ENCODE measurements around the gene DAPK1.

DAPK1 gene

GRCh38 chr9:87650611-87651295 is 153.1 kb downstream of the DAPK1 start:
- no peak for DNase-seq

GRCh38 chr9:87651431-87651830 is 153.8 kb downstream of the DAPK1 start:
- DNase-seq, result no peak

- DNase-seq, result no peak
Observed at GRCh38 chr9:87653941-87654340, 156.3 kb downstream of the DAPK1 start.

- no peak for DNase-seq
Observed at GRCh38 chr9:87655731-87656130, 158.1 kb downstream of the DAPK1 start.

- DNase-seq, result no peak
Observed at GRCh38 chr9:87656485-87656884, 158.8 kb downstream of the DAPK1 start.

GRCh38 chr9:87657190-87657589 is 159.5 kb downstream of the DAPK1 start:
- no peak for DNase-seq

GRCh38 chr9:87657893-87658292 is 160.2 kb downstream of the DAPK1 start:
- no peak for DNase-seq

GRCh38 chr9:87658511-87658910 is 160.8 kb downstream of the DAPK1 start:
- no peak for DNase-seq

GRCh38 chr9:87659534-87660419 is 162.1 kb downstream of the DAPK1 start:
- DNase-seq, result no peak

- DNase-seq, result no peak
Observed at GRCh38 chr9:87661241-87661640, 163.6 kb downstream of the DAPK1 start.

- DNase-seq, result no peak
Observed at GRCh38 chr9:87662808-87663528, 165.3 kb downstream of the DAPK1 start.

GRCh38 chr9:87663556-87663955 is 165.9 kb downstream of the DAPK1 start:
- no peak for DNase-seq

- no peak for DNase-seq
Observed at GRCh38 chr9:87664153-87665060, 166.7 kb downstream of the DAPK1 start.

- no peak for DNase-seq
Observed at GRCh38 chr9:87665505-87665904, 167.8 kb downstream of the DAPK1 start.

- DNase-seq, result no peak
Observed at GRCh38 chr9:87667164-87667738, 169.6 kb downstream of the DAPK1 start.

GRCh38 chr9:87668222-87668621 is 170.6 kb downstream of the DAPK1 start:
- no peak for DNase-seq

GRCh38 chr9:87668722-87669121 is 171.1 kb downstream of the DAPK1 start:
- no peak for DNase-seq

- no peak for DNase-seq
Observed at GRCh38 chr9:87670572-87671264, 173.1 kb downstream of the DAPK1 start.

- DNase-seq, result no peak
Observed at GRCh38 chr9:87671478-87671877, 173.8 kb downstream of the DAPK1 start.

- DNase-seq, result no peak
Observed at GRCh38 chr9:87671925-87672324, 174.3 kb downstream of the DAPK1 start.

- no peak for DNase-seq
Observed at GRCh38 chr9:87672586-87672985, 174.9 kb downstream of the DAPK1 start.

Measured in NCI-H1417 treated with DMSO at 0.1 percent for 48 hours (cell line).